SK-N-MC (cell line): ENCODE measurements around the gene PRR36.

Source experiments
- EZH2 ChIP-seq: fragments of 200-600 bp; sonication (generic); IDR thresholded peaks from one replicate; pipeline ENCODE4 v1.6.1; 2017; ENCODE audit warnings: antibody characterized with exemption
- POLR2AphosphoS5 ChIP-seq: IDR thresholded peaks from 2 replicates; pipeline ENCODE4 v1.6.1; 2012; ENCODE audit warnings: mild to moderate bottlenecking, low read depth, low read length, borderline replicate concordance

GRCh38 chr19:7860714-7861618, 13.2 kb downstream of the PRR36 start:
- no peak for TF ChIP-seq POLR2AphosphoS5
- TF ChIP-seq EZH2, result no peak
